SK-N-MC (cell line): ENCODE measurements around the gene SNX9.

ENCODE experiments used
- DNase-seq: peaks from one replicate; pipeline ENCODE4 v3.0.0-alpha.2; 2011; ENCODE audit warnings: low read depth, low spot score
- H3K27ac ChIP-seq: fragments of 200-600 bp; sonication (generic); 2 replicates; pipeline ENCODE4 v1.5.1; 2016; ENCODE audit warnings: mixed run types
- H3K36me3 ChIP-seq: fragments of 200-600 bp; sonication (generic); 2 replicates; pipeline ENCODE4 v1.6.1; 2017; ENCODE audit warnings: antibody characterized with exemption, low read length, mixed read lengths; ENCODE audit not compliant: insufficient read depth
- H3K4me3 ChIP-seq: fragments of 200-600 bp; sonication (generic); 2 replicates; pipeline ENCODE4 v1.5.1; 2016
- H3K9ac ChIP-seq: fragments of 200-600 bp; sonication (generic); 2 replicates; pipeline ENCODE4 v1.8.0; 2017; ENCODE audit warnings: mixed run types, mixed read lengths; ENCODE audit not compliant: insufficient read length
- H3K9me3 ChIP-seq: fragments of 200-600 bp; sonication (generic); 2 replicates; pipeline ENCODE4 v1.6.1; 2017; ENCODE audit warnings: low read depth, mild to moderate bottlenecking, antibody characterized with exemption, low read length, moderate library complexity, mixed read lengths
- EZH2 ChIP-seq: fragments of 200-600 bp; sonication (generic); IDR thresholded peaks from one replicate; pipeline ENCODE4 v1.6.1; 2017; ENCODE audit warnings: antibody characterized with exemption
- FOXP2 ChIP-seq: optimal IDR thresholded peaks from 2 replicates; pipeline ENCODE3; 2011; ENCODE audit warnings: mild to moderate bottlenecking, moderate library complexity; ENCODE audit not compliant: insufficient read depth; ENCODE audit errors: extremely low read length, control extremely low read depth
- POLR2AphosphoS5 ChIP-seq: IDR thresholded peaks from 2 replicates; pipeline ENCODE4 v1.6.1; 2012; ENCODE audit warnings: mild to moderate bottlenecking, low read depth, low read length, borderline replicate concordance

SNX9 gene

GRCh38 chr6:157987788-157988699 lies 165.0 kb downstream of the SNX9 start:
- H3K27ac ChIP-seq, result no peak overlapping the region
- no peak overlapping the region for H3K4me3 ChIP-seq
- no peaks in the 10 kb centered on the region for H3K9me3 ChIP-seq
- DNase-seq, result no peak
- TF ChIP-seq EZH2 (no peak), FOXP2 (no peak), POLR2AphosphoS5 (no peak)
- no peaks in the 10 kb centered on the region for H3K36me3 ChIP-seq
- H3K9ac ChIP-seq, result no peak overlapping the region

GRCh38 chr6:157988700-157989063 lies 165.6 kb downstream of the SNX9 start:
- Histone ChIP-seq H3K9ac (no peak overlapping the region), H3K4me3 (no peak overlapping the region), H3K27ac (no peak overlapping the region), H3K36me3 (no peaks in the 10 kb centered on the region), H3K9me3 (no peaks in the 10 kb centered on the region)
- TF ChIP-seq EZH2 (no peak), POLR2AphosphoS5 (no peak), FOXP2 (no peak)
- DNase-seq, result no peak

GRCh38 chr6:157989541-157990289 lies 166.7 kb downstream of the SNX9 start:
- H3K27ac ChIP-seq, result no peak overlapping the region
- no peak overlapping the region for H3K9ac ChIP-seq
- no peaks in the 10 kb centered on the region for H3K9me3 ChIP-seq
- TF ChIP-seq FOXP2 (peak; percentile 17), POLR2AphosphoS5 (no peak)
- no peaks in the 10 kb centered on the region for H3K36me3 ChIP-seq
- no peak for DNase-seq
- H3K4me3 ChIP-seq, result no peak overlapping the region

- TF ChIP-seq EZH2, result no peak
- no peak for TF ChIP-seq POLR2AphosphoS5
- no peak for TF ChIP-seq FOXP2
- Histone ChIP-seq H3K27ac (no peak overlapping the region), H3K36me3 (no peaks in the 10 kb centered on the region), H3K9ac (no peak overlapping the region), H3K4me3 (no peak overlapping the region), H3K9me3 (no peaks in the 10 kb centered on the region)
- DNase-seq, result peak; percentile 14
Observed at GRCh38 chr6:157990321-157991066, 167.4 kb downstream of the SNX9 start.

- DNase-seq, result no peak
- H3K9ac ChIP-seq, result no peak overlapping the region
- TF ChIP-seq FOXP2 (no peak), EZH2 (no peak), POLR2AphosphoS5 (no peak)
- no peaks in the 10 kb centered on the region for H3K9me3 ChIP-seq
- H3K4me3 ChIP-seq, result no peak overlapping the region
- H3K36me3 ChIP-seq, result no peaks in the 10 kb centered on the region
- no peak overlapping the region for H3K27ac ChIP-seq
Observed at GRCh38 chr6:157991067-157991432, 168.0 kb downstream of the SNX9 start.

GRCh38 chr6:157993076-157993475 lies 170.0 kb downstream of the SNX9 start:
- Histone ChIP-seq H3K36me3 (no peaks in the 10 kb centered on the region), H3K4me3 (no peak overlapping the region), H3K9ac (no peak overlapping the region), H3K9me3 (no peaks in the 10 kb centered on the region), H3K27ac (no peak overlapping the region)
- no peak for TF ChIP-seq FOXP2
- no peak for DNase-seq

GRCh38 chr6:157994125-157994795 lies 171.2 kb downstream of the SNX9 start:
- Histone ChIP-seq H3K4me3 (no peak overlapping the region), H3K27ac (no peak overlapping the region), H3K9me3 (no peaks in the 10 kb centered on the region), H3K36me3 (no peaks in the 10 kb centered on the region), H3K9ac (no peak overlapping the region)
- TF ChIP-seq FOXP2 (no peak), EZH2 (no peak), POLR2AphosphoS5 (no peak)
- DNase-seq, result no peak
